ENCODE data around the gene KCNIP1.
"Not testable (repeated sequence)": the region's sequence is repeated elsewhere in the genome, so short reads cannot be mapped to it uniquely, and the experiment has no call there.

KCNIP1 gene

GRCh38 chr5:170537451-170538095, 33.8 kb downstream of the KCNIP1 start:
- no peak for DNase-seq (ENCODE audit: low spot score)

- no peak for DNase-seq (ENCODE audit: low spot score)
Observed at GRCh38 chr5:170538096-170538465, 34.3 kb downstream of the KCNIP1 start.

- DNase-seq (ENCODE audit: low spot score): no peak
Observed at GRCh38 chr5:170538696-170539586, 35.1 kb downstream of the KCNIP1 start.

GRCh38 chr5:170540271-170540670, 36.5 kb downstream of the KCNIP1 start:
- DNase-seq (ENCODE audit: low spot score): no peak

- no peak for DNase-seq (ENCODE audit: low spot score)
Observed at GRCh38 chr5:170541146-170541769, 37.4 kb downstream of the KCNIP1 start.

GRCh38 chr5:170542691-170543293, 39.0 kb downstream of the KCNIP1 start:
- no peak for DNase-seq (ENCODE audit: low spot score)

GRCh38 chr5:170545313-170545712, 41.5 kb downstream of the KCNIP1 start:
- DNase-seq (ENCODE audit: low spot score): no peak

- no peak for DNase-seq (ENCODE audit: low spot score)
Observed at GRCh38 chr5:170545811-170546210, 42.0 kb downstream of the KCNIP1 start.

- no peak for DNase-seq (ENCODE audit: low spot score)
Observed at GRCh38 chr5:170546282-170546681, 42.5 kb downstream of the KCNIP1 start.

GRCh38 chr5:170550382-170550781, 46.6 kb downstream of the KCNIP1 start:
- not testable (repeated sequence) for DNase-seq (ENCODE audit: low spot score)

GRCh38 chr5:170551076-170551475, 47.3 kb downstream of the KCNIP1 start:
- no peak for DNase-seq (ENCODE audit: low spot score)

- DNase-seq (ENCODE audit: low spot score): no peak
Observed at GRCh38 chr5:170551622-170552021, 47.8 kb downstream of the KCNIP1 start.

- no peak for DNase-seq (ENCODE audit: low spot score)
Observed at GRCh38 chr5:170552621-170553115, 48.8 kb downstream of the KCNIP1 start.

- DNase-seq (ENCODE audit: low spot score): no peak
Observed at GRCh38 chr5:170553218-170553617, 49.4 kb downstream of the KCNIP1 start.

GRCh38 chr5:170554521-170555267, 50.9 kb downstream of the KCNIP1 start:
- DNase-seq (ENCODE audit: low spot score): no peak

- DNase-seq (ENCODE audit: low spot score): no peak
Observed at GRCh38 chr5:170557314-170557713, 53.5 kb downstream of the KCNIP1 start.

- no peak for DNase-seq (ENCODE audit: low spot score)
Observed at GRCh38 chr5:170559296-170559695, 55.5 kb downstream of the KCNIP1 start.

GRCh38 chr5:170560938-170561337, 57.1 kb downstream of the KCNIP1 start:
- DNase-seq (ENCODE audit: low spot score): no peak

- no peak for DNase-seq (ENCODE audit: low spot score)
Observed at GRCh38 chr5:170562166-170562874, 58.5 kb downstream of the KCNIP1 start.

- DNase-seq (ENCODE audit: low spot score): no peak
Observed at GRCh38 chr5:170562875-170563228, 59.0 kb downstream of the KCNIP1 start.
